Measurements from ENCODE around the gene ARL6IP6.

Gene ARL6IP6

DNA sequence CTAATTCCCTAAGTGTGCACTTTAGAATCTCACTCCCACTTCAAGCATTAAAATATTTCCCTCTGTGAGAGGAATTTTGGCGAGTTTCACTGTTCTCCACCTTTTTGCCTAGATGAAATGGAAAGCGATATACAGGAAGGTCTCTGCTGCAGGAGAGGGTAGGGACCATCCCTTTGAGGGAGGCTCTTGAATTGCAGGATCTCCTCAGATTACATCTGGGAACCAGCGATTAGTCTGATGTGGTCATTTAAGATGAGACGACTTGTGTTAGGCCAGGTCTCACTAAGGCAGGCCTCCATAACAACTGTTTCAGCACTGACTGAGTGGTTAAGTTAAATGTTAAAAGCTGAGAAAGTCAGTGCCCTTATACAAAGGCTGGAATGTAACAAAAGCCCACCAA, 74.6 kb downstream of the ARL6IP6 start:
- no peak for DNase-seq (ENCODE audit: extremely low read depth in 1 of 2, low read depth in 1 of 2)

DNA sequence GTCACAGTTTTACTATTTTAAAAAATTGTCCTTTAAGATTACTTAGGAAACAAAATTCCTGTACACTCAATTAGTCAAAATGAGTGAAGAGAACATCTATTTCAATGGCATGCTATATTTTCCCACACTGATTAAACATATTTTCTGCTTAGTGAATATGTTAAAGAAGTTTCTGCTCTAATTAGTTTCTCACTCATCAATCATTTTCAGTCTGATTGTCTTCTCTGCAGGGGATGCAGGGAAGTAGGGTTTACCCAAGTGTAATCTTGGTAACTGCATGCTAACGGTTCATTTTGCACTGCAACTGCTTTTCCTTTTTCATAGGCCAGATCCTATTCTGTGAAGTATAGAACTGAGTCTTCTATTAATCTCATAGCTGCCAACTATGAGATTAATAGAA, 78.5 kb downstream of the ARL6IP6 start:
- no peak for DNase-seq (ENCODE audit: extremely low read depth in 1 of 2, low read depth in 1 of 2)

DNA sequence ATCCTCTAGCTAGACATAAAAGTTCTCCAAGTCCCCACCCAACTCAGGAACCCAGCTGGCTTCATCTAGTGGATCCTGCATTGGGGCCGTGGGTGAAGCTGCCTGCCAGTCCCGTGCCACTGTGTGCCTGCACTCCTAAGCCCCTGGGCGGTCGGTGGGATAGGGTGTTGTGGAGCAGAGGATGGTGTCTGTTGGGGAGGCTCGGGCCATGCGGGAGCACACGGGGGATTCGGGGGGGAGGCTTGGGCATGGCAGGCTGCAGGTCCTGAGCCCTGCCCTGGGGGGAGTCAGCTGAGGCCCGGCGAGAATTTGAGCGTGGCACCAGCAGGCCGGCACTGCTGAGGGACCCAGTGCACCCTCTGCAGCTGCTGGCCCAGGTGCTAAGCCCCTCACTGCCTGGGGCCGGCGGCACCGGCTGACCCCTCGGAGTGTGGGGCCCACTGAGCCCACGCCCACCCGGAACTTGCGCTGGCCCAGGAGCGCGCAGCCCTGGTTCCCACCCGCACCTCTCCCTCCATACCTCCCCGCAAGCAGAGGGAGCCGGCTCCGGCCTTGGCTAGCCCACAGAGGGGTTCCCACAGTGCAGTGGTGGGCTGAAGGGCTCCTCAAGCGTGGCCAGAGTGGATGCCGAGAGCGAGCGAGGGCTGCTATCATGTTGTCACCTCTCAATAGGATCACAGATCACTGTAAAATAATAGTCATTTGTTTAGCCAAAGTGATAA, 86.4 kb downstream of the ARL6IP6 start:
- no peak for DNase-seq (ENCODE audit: extremely low read depth in 1 of 2, low read depth in 1 of 2)

DNA sequence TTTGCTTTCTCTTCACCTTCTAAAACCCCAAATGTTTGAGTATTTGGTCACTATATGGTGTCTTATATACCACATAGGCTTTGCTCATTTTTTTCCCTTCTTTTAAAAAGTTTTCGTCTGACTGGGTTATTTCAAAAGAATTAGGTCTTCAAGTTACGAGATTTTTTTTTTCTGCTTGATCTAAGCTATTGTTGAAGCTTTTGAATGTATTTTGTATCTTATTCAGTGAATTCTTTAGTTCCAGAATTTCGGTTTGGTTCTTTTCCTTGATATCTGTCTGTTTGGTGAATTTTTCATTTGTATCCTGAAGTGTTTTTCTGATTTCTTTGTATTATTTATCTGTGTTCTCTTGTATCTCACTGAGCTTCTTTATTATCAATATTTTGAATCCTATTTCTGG, 93.5 kb downstream of the ARL6IP6 start:
- DNase-seq (ENCODE audit: extremely low read depth in 1 of 2, low read depth in 1 of 2), result no peak
